SK-N-SH (cell line): Measurements from ENCODE around the gene ENPP7. TPM values are rescaled to one million over a fixed set of nuclear protein-coding genes. Genes with fewer than 3 reads are reported as not detected.

ENCODE experiments used
- CTCF ChIA-PET: fragments of 300-600, 350-600 bp; formaldehyde crosslinking; extraction: SDS; loops from one replicate; lab custom pipeline; 2021; lab: Yijun Ruan, JAX
- POLR2A ChIA-PET: fragments of 350-600 bp; sonication (Branson Sonifier 250); formaldehyde crosslinking; extraction: SDS; loops from one replicate; lab custom pipeline; 2020; ENCODE audit warnings: antibody characterized with exemption, inconsistent platforms; lab: Yijun Ruan, JAX
- DNase-seq: peaks from one replicate; pipeline ENCODE4 v3.0.0; 2012
- H2AFZ ChIP-seq: fragments of 200-600 bp; sonication (generic); 2 replicates; pipeline ENCODE4 v1.8.1; 2016; ENCODE audit warnings: antibody characterized with exemption, mild to moderate bottlenecking, low read depth
- H3F3A ChIP-seq: fragments of 200-600 bp; sonication (generic); replicated peaks from 2 replicates; pipeline ENCODE3; 2016; ENCODE audit warnings: antibody characterized with exemption, mild to moderate bottlenecking; ENCODE audit not compliant: insufficient read depth
- H3K27ac ChIP-seq, 2 experiments: fragments of 200-500 bp in 1 of 2; fragments of 200-600 bp in 1 of 2; sonication (Bioruptor generic) in 1 of 2; sonication (generic), shearing (Covaris generic) in 1 of 2; 2 replicates each; pipeline versions ENCODE4 v1.5.1 to v1.6.1; 2014 to 2016; ENCODE audit warnings: low read depth in 2 of 2, inconsistent platforms in 1 of 2, low read length in 1 of 2, mild to moderate bottlenecking in 1 of 2, mixed read lengths in 1 of 2
- H3K27me3 ChIP-seq: fragments of 200-600 bp; sonication (generic), shearing (Covaris generic); 2 replicates; pipeline ENCODE4 v1.6.1; 2016; ENCODE audit warnings: mixed run types; ENCODE audit not compliant: insufficient read depth
- H3K36me3 ChIP-seq, 2 experiments: fragments of 200-500 bp in 1 of 2; fragments of 200-600 bp in 1 of 2; sonication (Bioruptor generic) in 1 of 2; sonication (generic) in 1 of 2; replicated peaks in 1 of 2; 2 replicates each; pipeline versions ENCODE3 to v1.5.1; 2014 to 2016; ENCODE audit warnings: low read length in 1 of 2, mild to moderate bottlenecking in 1 of 2; ENCODE audit not compliant: insufficient read depth in 2 of 2, control insufficient read depth in 1 of 2
- H3K4me1 ChIP-seq, 2 experiments: fragments of 200-500 bp in 1 of 2; fragments of 200-600 bp in 1 of 2; sonication (Bioruptor generic) in 1 of 2; sonication (generic), shearing (Covaris generic) in 1 of 2; 2 replicates each; pipeline versions ENCODE4 v1.5.1 to v1.6.1; 2014 to 2016; ENCODE audit warnings: low read depth in 1 of 2, low read length in 1 of 2, mixed run types in 1 of 2; ENCODE audit not compliant: insufficient read depth in 2 of 2, control insufficient read depth in 1 of 2
- H3K4me2 ChIP-seq: fragments of 200-600 bp; sonication (generic), shearing (Covaris generic); 2 replicates; pipeline ENCODE4 v1.6.1; 2017; ENCODE audit warnings: mixed run types
- H3K4me3 ChIP-seq, 2 experiments: fragments of 200-500 bp in 1 of 2; fragments of 200-600 bp in 1 of 2; sonication (Bioruptor generic) in 1 of 2; sonication (generic), shearing (Covaris generic) in 1 of 2; 2 replicates each; pipeline versions ENCODE4 v1.5.1 to v1.8.1; 2014 to 2016; ENCODE audit warnings: low read depth in 2 of 2, inconsistent platforms in 1 of 2, low read length in 1 of 2, mild to moderate bottlenecking in 1 of 2, mixed read lengths in 1 of 2, moderate library complexity in 1 of 2
- H3K79me2 ChIP-seq: fragments of 200-600 bp; sonication (generic); 2 replicates; pipeline ENCODE4 v1.8.1; 2017; ENCODE audit warnings: mild to moderate bottlenecking; ENCODE audit not compliant: insufficient read depth
- H3K9ac ChIP-seq: fragments of 200-600 bp; sonication (generic); 2 replicates; pipeline ENCODE4 v1.6.1; 2017; ENCODE audit warnings: mixed run types
- H3K9me2 ChIP-seq: fragments of 200-600 bp; sonication (generic); 2 replicates; pipeline ENCODE4 v1.6.1; 2017; ENCODE audit warnings: mixed run types
- H3K9me3 ChIP-seq: fragments of 200-600 bp; sonication (generic); 2 replicates; pipeline ENCODE4 v1.6.1; 2017; ENCODE audit warnings: mixed run types, mild to moderate bottlenecking, moderate library complexity
- H4K20me1 ChIP-seq: fragments of 200-600 bp; sonication (generic); 2 replicates; pipeline ENCODE4 v1.6.1; 2017; ENCODE audit warnings: mild to moderate bottlenecking, mixed run types; ENCODE audit not compliant: insufficient read depth
- CHD2 ChIP-seq: fragments of 150-350 bp; IDR thresholded peaks from 2 replicates; pipeline ENCODE4 v1.6.1; 2018; ENCODE audit warnings: low read length; ENCODE audit not compliant: partially characterized antibody
- EP300 ChIP-seq, 2 experiments: IDR thresholded peaks; 2 replicates each; pipeline versions ENCODE4 v1.4.0 to v1.6.1; 2012; ENCODE audit warnings: borderline replicate concordance in 1 of 2, low read depth in 1 of 2, low read length in 1 of 2
- FOSL2 ChIP-seq: IDR thresholded peaks from 2 replicates; pipeline ENCODE4 v1.4.0; 2012; ENCODE audit warnings: low read depth, mild to moderate bottlenecking, moderate library complexity, borderline replicate concordance
- MAX ChIP-seq: IDR thresholded peaks from 2 replicates; pipeline ENCODE4 v1.4.0; 2012; ENCODE audit warnings: low read depth
- MEF2A ChIP-seq: IDR thresholded peaks from 2 replicates; pipeline ENCODE4 v1.4.0; 2012; ENCODE audit warnings: low read depth, borderline replicate concordance
- NFIC ChIP-seq: IDR thresholded peaks from 2 replicates; pipeline ENCODE4 v1.4.0; 2012; ENCODE audit warnings: borderline replicate concordance
- POLR2AphosphoS5 ChIP-seq: IDR thresholded peaks from 2 replicates; pipeline ENCODE4 v1.6.1; 2012; ENCODE audit warnings: low read depth, low read length
- RFX5 ChIP-seq: IDR thresholded peaks from 2 replicates; pipeline ENCODE4 v1.6.1; 2012; ENCODE audit warnings: mild to moderate bottlenecking, improper control_type of control experiment, low read length
- RXRA ChIP-seq: IDR thresholded peaks from 2 replicates; pipeline ENCODE4 v1.4.0; 2012; ENCODE audit warnings: low read depth, mild to moderate bottlenecking, borderline replicate concordance
- SIN3A ChIP-seq: IDR thresholded peaks from 2 replicates; pipeline ENCODE4 v1.6.1; 2012; ENCODE audit warnings: low read depth, mild to moderate bottlenecking, low read length, moderate library complexity, borderline replicate concordance
- YY1 ChIP-seq: IDR thresholded peaks from 2 replicates; pipeline ENCODE4 v1.4.0; 2012; ENCODE audit warnings: low read depth, mild to moderate bottlenecking
- WGBS: methylation state at CpG from one replicate; pipeline ENCODE4 v1.1.6; 2017; ENCODE audit warnings: low lambda C conversion rate; 5-methylcytosine and 5-hydroxymethylcytosine counted together
- polyA plus RNA-seq, 3 experiments: library from polyadenylated mRNA; depleted of rRNA; stranded (reverse); fragments of >200 nt; gene quantifications; 2 replicates each; pipeline ENCODE4 v1.2.3, GENCODE V29; 2012
- TF ChIP-seq, protein P1 (sequence below): IDR thresholded peaks from 2 replicates; pipeline ENCODE4 v1.4.0; 2012; ENCODE audit warnings: low read depth, borderline replicate concordance
- TF ChIP-seq, protein P2 (sequence below): IDR thresholded peaks from 2 replicates; pipeline ENCODE4; 2012

ENPP7 gene
- polyA plus RNA-seq, 1 of the 3 experiments (the other 2 are of a cell fraction) = not detected

GRCh38 chr17:79732804-79733691, 2.3 kb downstream of the ENPP7 start:
- whole genome bisulfite sequencing = 80% methylated on average over 35 of the region's 35 CpGs
- no peak overlapping the region for H3K9ac ChIP-seq
- ChIA-PET CTCF (interaction anchor here (1.0 to 3.6 kb wide), 4 partner anchors 8 to 78 kb away, joined by 3 to 23 read pairs (median 4); no protein-coding TSS in a partner anchor), POLR2A (no interaction called here)
- H3K27ac ChIP-seq = no peak overlapping the region
- H3K27me3 ChIP-seq = 0 out of 2 replicates have a peak, but pooled peaks cover 12% of the 10 kb centered on the region
- no peaks in the 10 kb centered on the region for H3F3A ChIP-seq
- H3K36me3 ChIP-seq = no peaks in the 10 kb centered on the region
- no peak overlapping the region for H2AFZ ChIP-seq
- no peaks in the 10 kb centered on the region for H3K79me2 ChIP-seq
- no peaks in the 10 kb centered on the region for H4K20me1 ChIP-seq
- H3K4me3 ChIP-seq = no peak overlapping the region
- no peak for DNase-seq
- no peak overlapping the region for H3K4me2 ChIP-seq
- peaks cover 0 to 8% of the 10 kb centered on the region in 2 experiments; a peak in 1 of 4 replicates for H3K4me1 ChIP-seq
- TF ChIP-seq, protein P1, sequence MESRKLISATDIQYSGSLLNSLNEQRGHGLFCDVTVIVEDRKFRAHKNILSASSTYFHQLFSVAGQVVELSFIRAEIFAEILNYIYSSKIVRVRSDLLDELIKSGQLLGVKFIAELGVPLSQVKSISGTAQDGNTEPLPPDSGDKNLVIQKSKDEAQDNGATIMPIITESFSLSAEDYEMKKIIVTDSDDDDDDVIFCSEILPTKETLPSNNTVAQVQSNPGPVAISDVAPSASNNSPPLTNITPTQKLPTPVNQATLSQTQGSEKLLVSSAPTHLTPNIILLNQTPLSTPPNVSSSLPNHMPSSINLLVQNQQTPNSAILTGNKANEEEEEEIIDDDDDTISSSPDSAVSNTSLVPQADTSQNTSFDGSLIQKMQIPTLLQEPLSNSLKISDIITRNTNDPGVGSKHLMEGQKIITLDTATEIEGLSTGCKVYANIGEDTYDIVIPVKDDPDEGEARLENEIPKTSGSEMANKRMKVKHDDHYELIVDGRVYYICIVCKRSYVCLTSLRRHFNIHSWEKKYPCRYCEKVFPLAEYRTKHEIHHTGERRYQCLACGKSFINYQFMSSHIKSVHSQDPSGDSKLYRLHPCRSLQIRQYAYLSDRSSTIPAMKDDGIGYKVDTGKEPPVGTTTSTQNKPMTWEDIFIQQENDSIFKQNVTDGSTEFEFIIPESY = no peak
- TF ChIP-seq, protein P2, sequence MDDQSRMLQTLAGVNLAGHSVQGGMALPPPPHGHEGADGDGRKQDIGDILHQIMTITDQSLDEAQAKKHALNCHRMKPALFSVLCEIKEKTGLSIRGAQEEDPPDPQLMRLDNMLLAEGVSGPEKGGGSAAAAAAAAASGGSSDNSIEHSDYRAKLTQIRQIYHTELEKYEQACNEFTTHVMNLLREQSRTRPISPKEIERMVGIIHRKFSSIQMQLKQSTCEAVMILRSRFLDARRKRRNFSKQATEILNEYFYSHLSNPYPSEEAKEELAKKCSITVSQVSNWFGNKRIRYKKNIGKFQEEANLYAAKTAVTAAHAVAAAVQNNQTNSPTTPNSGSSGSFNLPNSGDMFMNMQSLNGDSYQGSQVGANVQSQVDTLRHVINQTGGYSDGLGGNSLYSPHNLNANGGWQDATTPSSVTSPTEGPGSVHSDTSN = no peak
- no peak for TF ChIP-seq POLR2AphosphoS5
- no peak for TF ChIP-seq YY1
- no peak for TF ChIP-seq MAX
- no peak for TF ChIP-seq MEF2A
- H3K9me2 ChIP-seq = no peaks in the 10 kb centered on the region
- no peaks in the 10 kb centered on the region for H3K9me3 ChIP-seq

- no peak for TF ChIP-seq NFIC
- TF ChIP-seq CHD2 = no peak
- TF ChIP-seq RFX5 = no peak
- no peak for TF ChIP-seq SIN3A
- no peak for TF ChIP-seq POLR2AphosphoS5
- no peak for TF ChIP-seq FOSL2
- no peak for TF ChIP-seq EP300 (IDR thresholded peaks at IDR 0.05; ENCODE audit: borderline replicate concordance in 1 of 2, low read depth in 1 of 2, low read length in 1 of 2)
- no peak for TF ChIP-seq RXRA
- no peak for DNase-seq
- Histone ChIP-seq H3K9me3 (no peaks in the 10 kb centered on the region), H3K27me3 (0 out of 2 replicates have a peak, but pooled peaks cover 16% of the 10 kb centered on the region), H3K4me2 (no peak overlapping the region), H3K9ac (no peak overlapping the region), H2AFZ (no peak overlapping the region), H3F3A (no peaks in the 10 kb centered on the region), H3K4me3 (no peak overlapping the region), H3K4me1 (peaks cover 0 to 3% of the 10 kb centered on the region in 2 experiments; a peak in 1 of 4 replicates), H3K36me3 (no peaks in the 10 kb centered on the region), H3K79me2 (no peaks in the 10 kb centered on the region), H4K20me1 (no peaks in the 10 kb centered on the region), H3K9me2 (no peaks in the 10 kb centered on the region), H3K27ac (no peak overlapping the region)
- POLR2A ChIA-PET = no interaction called here
- CTCF ChIA-PET = interaction anchor here (1.2 to 3.6 kb wide), 3 partner anchors 8 to 333 kb away, joined by 3 to 23 read pairs (median 3); no protein-coding TSS in a partner anchor
- WGBS = 52% methylated on average over 9 of the region's 9 CpGs
Measured at GRCh38 chr17:79733692-79734070, 2.9 kb downstream of the ENPP7 start.
